Fibroblast of lung (primary cell): Measurements from ENCODE around the gene NFYB.

ENCODE experiments used
- EZH2 ChIP-seq: IDR thresholded peaks from 2 replicates; pipeline ENCODE4 v1.5.1; 2012; ENCODE audit warnings: low read length, control low read depth, mild to moderate bottlenecking; ENCODE audit errors: missing control alignments
- TF ChIP-seq, protein P1 (sequence below), 2 donors: IDR thresholded peaks in 1 of 2; conservative IDR thresholded peaks in 1 of 2; 1 replicate in 1 of 2; 2 replicates in 1 of 2; pipeline ENCODE4 v1.5.1; 2011 to 2012; ENCODE audit warnings: low read length in 2 of 2, control low read depth in 1 of 2, inconsistent platforms in 1 of 2, low read depth in 1 of 2, mild to moderate bottlenecking in 1 of 2

- TF ChIP-seq EZH2: no peak
- TF ChIP-seq, protein P1, sequence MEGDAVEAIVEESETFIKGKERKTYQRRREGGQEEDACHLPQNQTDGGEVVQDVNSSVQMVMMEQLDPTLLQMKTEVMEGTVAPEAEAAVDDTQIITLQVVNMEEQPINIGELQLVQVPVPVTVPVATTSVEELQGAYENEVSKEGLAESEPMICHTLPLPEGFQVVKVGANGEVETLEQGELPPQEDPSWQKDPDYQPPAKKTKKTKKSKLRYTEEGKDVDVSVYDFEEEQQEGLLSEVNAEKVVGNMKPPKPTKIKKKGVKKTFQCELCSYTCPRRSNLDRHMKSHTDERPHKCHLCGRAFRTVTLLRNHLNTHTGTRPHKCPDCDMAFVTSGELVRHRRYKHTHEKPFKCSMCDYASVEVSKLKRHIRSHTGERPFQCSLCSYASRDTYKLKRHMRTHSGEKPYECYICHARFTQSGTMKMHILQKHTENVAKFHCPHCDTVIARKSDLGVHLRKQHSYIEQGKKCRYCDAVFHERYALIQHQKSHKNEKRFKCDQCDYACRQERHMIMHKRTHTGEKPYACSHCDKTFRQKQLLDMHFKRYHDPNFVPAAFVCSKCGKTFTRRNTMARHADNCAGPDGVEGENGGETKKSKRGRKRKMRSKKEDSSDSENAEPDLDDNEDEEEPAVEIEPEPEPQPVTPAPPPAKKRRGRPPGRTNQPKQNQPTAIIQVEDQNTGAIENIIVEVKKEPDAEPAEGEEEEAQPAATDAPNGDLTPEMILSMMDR (conservative IDR thresholded peaks at IDR 0.05 in 1 of 2, IDR thresholded peaks at IDR 0.05 in 1 of 2; ENCODE audit: low read depth in 1 of 2, low read length in 2 of 2): no peak
Observed at GRCh38 chr12:104091136-104091535, 46.9 kb downstream of the NFYB start.
